Measurements from ENCODE around the gene ZNF444. TPM values are rescaled to one million over a fixed set of nuclear protein-coding genes. Genes with fewer than 3 reads are reported as not detected.

Gene ZNF444
- polyA plus RNA-seq, 1 donor (not counting 4 experiments of a cell fraction or from before 2014, with no cell fraction given) = 9.1 TPM

- no peak for TF ChIP-seq EZH2 (IDR thresholded peaks at IDR 0.05; ENCODE audit: low read length)
- TF ChIP-seq, protein P1, sequence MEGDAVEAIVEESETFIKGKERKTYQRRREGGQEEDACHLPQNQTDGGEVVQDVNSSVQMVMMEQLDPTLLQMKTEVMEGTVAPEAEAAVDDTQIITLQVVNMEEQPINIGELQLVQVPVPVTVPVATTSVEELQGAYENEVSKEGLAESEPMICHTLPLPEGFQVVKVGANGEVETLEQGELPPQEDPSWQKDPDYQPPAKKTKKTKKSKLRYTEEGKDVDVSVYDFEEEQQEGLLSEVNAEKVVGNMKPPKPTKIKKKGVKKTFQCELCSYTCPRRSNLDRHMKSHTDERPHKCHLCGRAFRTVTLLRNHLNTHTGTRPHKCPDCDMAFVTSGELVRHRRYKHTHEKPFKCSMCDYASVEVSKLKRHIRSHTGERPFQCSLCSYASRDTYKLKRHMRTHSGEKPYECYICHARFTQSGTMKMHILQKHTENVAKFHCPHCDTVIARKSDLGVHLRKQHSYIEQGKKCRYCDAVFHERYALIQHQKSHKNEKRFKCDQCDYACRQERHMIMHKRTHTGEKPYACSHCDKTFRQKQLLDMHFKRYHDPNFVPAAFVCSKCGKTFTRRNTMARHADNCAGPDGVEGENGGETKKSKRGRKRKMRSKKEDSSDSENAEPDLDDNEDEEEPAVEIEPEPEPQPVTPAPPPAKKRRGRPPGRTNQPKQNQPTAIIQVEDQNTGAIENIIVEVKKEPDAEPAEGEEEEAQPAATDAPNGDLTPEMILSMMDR (optimal IDR thresholded peaks at IDR 0.05 in 1 of 3, IDR thresholded peaks at IDR 0.05 in 1 of 3, conservative IDR thresholded peaks at IDR 0.05 in 1 of 3; ENCODE audit: extremely low read depth in 1 of 3, insufficient read depth in 2 of 3, low read length in 3 of 3) = no peak
- Histone ChIP-seq H3K27ac (ENCODE audit: control insufficient read depth, insufficient read depth, low read length) (no peak overlapping the region), H3K36me3 (ENCODE audit: control insufficient read depth in 2 of 2, extremely low read depth in 1 of 2, insufficient read depth in 2 of 2, low read length in 2 of 2) (peaks cover 9 to 18% of the 10 kb centered on the region in 2 experiments), H3K9ac (ENCODE audit: control insufficient read depth, extremely low read depth, insufficient read depth, low read length) (no peak overlapping the region), H3K9me3 (ENCODE audit: control insufficient read depth, low read depth, low read length) (no peaks in the 10 kb centered on the region), H3K79me2 (ENCODE audit: control insufficient read depth, insufficient read depth, low read length) (peaks cover 50% of the 10 kb centered on the region), H3K9me1 (ENCODE audit: control insufficient read depth, extremely low read depth, insufficient read depth, low read length) (no peaks in the 10 kb centered on the region), H3K4me2 (ENCODE audit: control insufficient read depth, extremely low read depth, insufficient read depth, low read depth, low read length) (no peak overlapping the region), H4K20me1 (ENCODE audit: control insufficient read depth, extremely low read depth, insufficient read depth, low read length) (peaks cover 22% of the 10 kb centered on the region), H3K4me3 (ENCODE audit: control insufficient read depth in 2 of 3, extremely low read depth in 1 of 3, insufficient read depth in 2 of 3, low read depth in 1 of 3, low read length in 3 of 3) (no peak overlapping the region), H2AFZ (ENCODE audit: control insufficient read depth, low read length) (no peak overlapping the region), H3K4me1 (ENCODE audit: control insufficient read depth, extremely low read depth, insufficient read depth, low read length) (peaks cover 7% of the 10 kb centered on the region), H3K27me3 (ENCODE audit: control insufficient read depth, extremely low read depth, insufficient read depth, low read length) (no peaks in the 10 kb centered on the region)
- dilution Hi-C loops (cut with MboI; ENCODE audit: extremely low pct_ligation_motif_present, low sequenced_read_pairs) = no loop called here
- FAIRE-seq = no peak
- DNase-seq (ENCODE audit: low read depth, low spot score) = no peak
Observed at GRCh38 chr19:56092685-56093631, 48.1 kb upstream of the ZNF444 start.

DNA sequence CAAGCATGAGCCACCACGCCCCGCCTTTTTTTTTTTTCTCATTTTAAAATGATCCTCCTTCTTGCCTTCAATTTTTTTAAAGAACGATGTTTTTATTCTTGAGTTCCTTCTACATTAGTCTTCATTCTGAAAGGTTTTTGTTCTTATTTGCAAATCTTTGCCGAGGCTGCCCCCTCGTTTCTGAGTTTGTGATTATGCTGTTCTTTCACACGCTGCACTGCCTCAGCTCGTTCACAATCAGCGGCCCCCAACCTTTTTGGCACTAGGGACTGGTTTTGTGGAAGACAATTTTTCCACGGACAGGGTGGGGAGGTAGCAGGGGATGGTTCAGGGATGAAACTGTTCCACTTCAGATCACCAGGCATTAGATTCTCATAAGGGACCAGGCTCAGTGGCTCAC, 46.6 kb upstream of the ZNF444 start:
- Histone ChIP-seq H3K4me3 (ENCODE audit: control insufficient read depth in 2 of 3, extremely low read depth in 1 of 3, insufficient read depth in 2 of 3, low read depth in 1 of 3, low read length in 3 of 3) (no peak overlapping the region), H3K4me2 (ENCODE audit: control insufficient read depth, extremely low read depth, insufficient read depth, low read depth, low read length) (no peak overlapping the region), H3K79me2 (ENCODE audit: control insufficient read depth, insufficient read depth, low read length) (peaks cover 51% of the 10 kb centered on the region), H3K27ac (ENCODE audit: control insufficient read depth, insufficient read depth, low read length) (no peak overlapping the region), H3K36me3 (ENCODE audit: control insufficient read depth in 2 of 2, extremely low read depth in 1 of 2, insufficient read depth in 2 of 2, low read length in 2 of 2) (peaks cover 9 to 15% of the 10 kb centered on the region in 2 experiments), H2AFZ (ENCODE audit: control insufficient read depth, low read length) (no peak overlapping the region), H3K9ac (ENCODE audit: control insufficient read depth, extremely low read depth, insufficient read depth, low read length) (no peak overlapping the region), H3K27me3 (ENCODE audit: control insufficient read depth, extremely low read depth, insufficient read depth, low read length) (no peaks in the 10 kb centered on the region), H3K9me1 (ENCODE audit: control insufficient read depth, extremely low read depth, insufficient read depth, low read length) (no peaks in the 10 kb centered on the region), H3K4me1 (ENCODE audit: control insufficient read depth, extremely low read depth, insufficient read depth, low read length) (peaks cover 7% of the 10 kb centered on the region), H4K20me1 (ENCODE audit: control insufficient read depth, extremely low read depth, insufficient read depth, low read length) (peaks cover 22% of the 10 kb centered on the region), H3K9me3 (ENCODE audit: control insufficient read depth, low read depth, low read length) (no peaks in the 10 kb centered on the region)
- TF ChIP-seq, protein P1 (optimal IDR thresholded peaks at IDR 0.05 in 1 of 3, IDR thresholded peaks at IDR 0.05 in 1 of 3, conservative IDR thresholded peaks at IDR 0.05 in 1 of 3; ENCODE audit: extremely low read depth in 1 of 3, insufficient read depth in 2 of 3, low read length in 3 of 3) = no peak
- TF ChIP-seq EZH2 (IDR thresholded peaks at IDR 0.05; ENCODE audit: low read length) = no peak
- no peak for FAIRE-seq
- dilution Hi-C loops (cut with MboI; ENCODE audit: extremely low pct_ligation_motif_present, low sequenced_read_pairs) = no loop called here
- DNase-seq (ENCODE audit: low read depth, low spot score) = no peak

All from keratinocyte (primary cell).